ENCODE measurements around the gene HMX1.

Gene HMX1

GRCh38 chr4:8820178-8821102 is 51.2 kb downstream of the HMX1 start:
- DNase-seq: no peak

DNA sequence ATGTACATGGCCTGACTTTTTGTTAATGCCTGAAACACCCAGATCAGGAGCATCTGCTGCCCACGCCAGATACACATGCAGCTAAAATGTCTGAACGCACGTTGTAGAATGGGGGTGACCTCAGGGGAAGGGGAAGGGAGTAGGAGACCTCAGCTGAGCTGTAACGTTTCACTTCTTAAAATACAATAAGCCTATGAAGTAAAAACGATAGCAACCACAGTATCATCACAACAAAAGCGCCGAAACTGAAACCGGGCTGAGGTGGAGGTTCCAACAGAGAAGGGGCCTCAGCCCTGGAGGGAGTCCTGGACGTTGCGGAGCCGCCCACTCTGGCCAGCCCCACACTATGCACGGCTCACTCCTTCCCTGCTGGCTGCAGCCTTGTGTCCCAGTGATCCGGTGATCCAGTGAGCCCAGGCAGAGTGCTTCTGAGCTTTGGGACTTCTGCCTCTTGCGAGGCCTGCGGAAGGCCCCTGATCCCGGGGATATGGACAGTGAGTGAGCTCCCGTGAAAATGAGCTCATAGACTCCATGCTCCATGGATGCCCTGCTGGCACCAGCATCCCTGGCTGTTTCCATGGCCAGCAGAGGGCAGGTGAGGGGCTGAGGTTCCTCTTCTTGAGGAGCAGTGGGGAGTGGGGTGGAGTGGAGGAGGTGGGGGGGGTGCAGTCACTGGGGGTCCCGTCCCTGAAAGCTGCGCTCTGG is 52.0 kb downstream of the HMX1 start:
- no peak for DNase-seq

DNA sequence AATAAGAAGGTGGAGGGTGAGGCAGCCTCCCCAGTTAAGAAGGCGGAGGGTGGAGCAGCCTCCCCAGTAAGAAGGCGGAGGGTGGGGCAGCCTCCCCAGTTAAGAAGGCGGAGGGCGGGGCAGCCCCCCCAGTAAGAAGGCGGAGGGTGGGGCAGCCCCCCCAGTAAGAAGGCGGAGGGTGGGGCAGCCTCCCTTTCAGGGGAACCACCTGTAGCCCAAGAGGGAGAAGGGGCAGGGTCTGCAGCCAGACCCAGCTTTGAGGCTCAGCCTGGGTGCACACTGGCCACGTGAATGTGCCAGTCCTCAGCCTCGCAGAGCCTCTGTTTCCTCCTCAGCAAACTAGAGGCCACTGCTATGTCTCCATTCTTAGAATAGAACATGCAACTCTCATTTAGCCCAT is 52.6 kb downstream of the HMX1 start:
- no peak for DNase-seq

DNA sequence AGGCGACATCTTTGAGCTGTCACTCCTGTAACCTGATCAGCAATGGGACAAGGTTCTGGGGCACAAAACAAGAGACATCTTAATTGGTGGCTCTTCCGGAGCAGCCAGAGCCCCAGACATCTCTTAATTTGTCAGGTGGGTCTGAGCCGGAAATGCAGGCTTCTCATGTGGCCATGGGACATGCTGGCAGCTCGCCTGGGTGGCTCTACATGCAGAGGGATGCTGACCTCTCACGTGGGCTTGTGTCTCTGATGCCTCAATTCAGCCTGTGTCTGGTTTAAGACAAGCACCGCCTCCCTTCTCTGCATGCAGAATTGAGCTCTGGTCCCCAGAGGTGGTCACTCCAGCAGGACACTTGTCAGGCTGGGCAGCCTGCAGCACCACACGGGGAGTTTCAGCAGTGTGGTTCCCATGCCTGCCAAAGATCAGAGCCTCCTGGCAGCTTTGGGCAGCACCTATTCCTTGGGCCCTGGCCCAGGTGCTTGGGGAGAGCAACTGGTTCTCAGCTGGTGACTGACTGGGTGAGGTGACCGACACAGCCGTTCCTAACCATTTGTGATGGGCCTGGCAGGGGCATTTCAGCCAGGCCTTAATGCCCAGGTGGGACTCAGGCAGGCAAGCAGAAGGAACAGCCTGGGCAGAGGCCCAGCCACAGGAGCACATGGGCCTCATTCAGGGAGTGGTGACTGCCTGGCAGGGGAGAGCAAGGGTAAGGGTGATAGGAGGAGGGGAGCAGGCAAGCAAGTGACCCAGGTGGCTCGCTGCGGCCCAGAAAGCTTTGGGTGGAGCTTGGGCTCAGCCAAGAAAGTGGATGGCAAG is 53.4 kb downstream of the HMX1 start:
- no peak for DNase-seq

DNA sequence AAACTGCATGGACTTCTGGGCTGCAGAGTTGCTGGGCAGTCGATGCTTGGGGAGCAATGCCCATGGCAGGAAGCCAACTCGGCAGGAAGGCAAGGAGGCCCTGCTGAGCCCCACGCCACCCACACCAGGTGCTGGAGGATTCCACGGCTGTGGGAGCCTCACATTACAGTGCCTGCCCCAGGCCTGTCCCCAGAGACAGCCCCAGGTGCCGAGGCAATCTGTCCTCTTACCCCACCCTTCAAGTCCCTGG is 53.9 kb downstream of the HMX1 start:
- DNase-seq: no peak

DNA sequence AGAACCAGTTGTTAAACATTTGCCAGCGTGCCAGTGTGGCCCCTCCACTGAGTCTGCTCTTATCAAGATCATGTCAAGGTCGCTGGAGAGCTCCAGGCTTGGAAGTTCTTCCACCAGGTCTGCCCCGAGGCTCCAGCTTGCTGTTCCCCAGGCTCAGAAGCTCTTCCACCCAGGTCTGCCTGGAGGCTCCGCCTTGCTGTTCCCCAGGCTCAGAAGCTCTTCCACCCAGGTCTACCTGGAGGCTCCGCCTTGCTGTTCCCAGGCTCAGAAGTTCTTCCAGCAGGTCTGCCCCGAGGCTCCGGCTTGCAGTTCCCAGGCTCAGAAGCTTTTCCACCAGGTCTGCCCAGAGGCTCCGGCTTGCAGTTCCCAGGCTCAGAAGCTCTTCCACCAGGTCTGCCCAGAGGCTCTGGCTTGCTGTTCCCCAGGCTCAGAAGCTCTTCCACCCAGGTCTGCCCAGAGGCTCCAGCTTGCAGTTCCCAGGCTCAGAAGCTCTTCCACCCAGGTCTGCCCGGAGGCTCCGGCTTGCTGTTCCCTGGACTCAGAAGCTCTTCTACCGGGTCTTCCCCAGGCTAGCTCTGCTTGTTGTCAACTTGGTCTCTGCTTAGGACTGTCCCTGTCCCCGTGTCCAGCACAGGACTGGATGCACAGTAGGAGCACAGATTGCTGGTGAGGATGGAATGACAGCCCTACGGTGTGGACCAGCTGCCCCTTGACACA is 54.4 kb downstream of the HMX1 start:
- DNase-seq: no peak

All from nucleus accumbens (tissue), 56 donors.